SU-DHL-6 (cell line): ENCODE data around the gene TPGS1.

Experiments used
- EZH2phosphoT487 ChIP-seq: fragments of 200-600 bp; sonication (generic), shearing (Covaris generic); conservative IDR thresholded peaks from 2 replicates; pipeline ENCODE4 v1.6.1; 2018; ENCODE audit warnings: mild to moderate bottlenecking, antibody characterized with exemption, low read length, moderate library complexity, mixed read lengths
- TF ChIP-seq, protein P1 (sequence below): fragments of 200-600 bp; sonication (generic); IDR thresholded peaks from one replicate; pipeline ENCODE4 v1.5.1; 2017; ENCODE audit warnings: antibody characterized with exemption, mild to moderate bottlenecking, low read length, moderate library complexity; ENCODE audit not compliant: insufficient read depth, poor library complexity, severe bottlenecking

DNA sequence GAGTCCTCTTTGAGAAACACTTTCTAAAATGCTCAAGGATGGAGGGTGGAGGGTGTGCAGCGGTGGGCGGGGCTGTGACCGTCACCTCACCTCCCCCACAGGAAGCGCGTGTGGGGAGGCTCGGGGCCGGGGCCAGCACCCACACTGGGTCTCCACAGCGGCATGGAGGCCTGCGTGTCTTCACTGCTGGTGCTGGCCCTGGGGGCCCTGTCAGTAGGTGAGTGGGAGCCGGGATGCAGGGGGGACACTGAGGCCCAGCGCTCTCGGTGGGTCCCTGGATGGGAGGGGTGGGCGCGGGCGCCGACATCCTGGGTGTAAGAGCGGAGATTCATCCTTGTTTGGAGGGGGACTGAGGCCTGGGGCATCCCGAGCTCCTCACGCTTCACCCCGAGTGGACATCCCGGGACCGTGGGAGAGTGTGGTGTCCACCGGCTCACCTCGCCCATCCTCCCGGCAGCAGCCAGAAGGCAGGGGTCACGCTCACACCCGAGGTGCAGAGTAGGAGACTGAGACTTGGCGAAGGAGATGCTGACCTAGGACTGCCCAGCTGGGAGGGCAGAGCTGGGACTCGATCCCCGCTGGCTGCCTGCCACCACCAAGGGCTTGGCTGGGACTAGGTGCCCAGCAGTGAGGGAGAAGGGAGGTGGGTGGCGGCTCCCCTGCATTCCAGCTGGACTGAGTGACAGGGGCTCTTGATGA, 36.8 kb downstream of the TPGS1 start, which contains the start of gene GZMM:
- TF ChIP-seq, protein P1, sequence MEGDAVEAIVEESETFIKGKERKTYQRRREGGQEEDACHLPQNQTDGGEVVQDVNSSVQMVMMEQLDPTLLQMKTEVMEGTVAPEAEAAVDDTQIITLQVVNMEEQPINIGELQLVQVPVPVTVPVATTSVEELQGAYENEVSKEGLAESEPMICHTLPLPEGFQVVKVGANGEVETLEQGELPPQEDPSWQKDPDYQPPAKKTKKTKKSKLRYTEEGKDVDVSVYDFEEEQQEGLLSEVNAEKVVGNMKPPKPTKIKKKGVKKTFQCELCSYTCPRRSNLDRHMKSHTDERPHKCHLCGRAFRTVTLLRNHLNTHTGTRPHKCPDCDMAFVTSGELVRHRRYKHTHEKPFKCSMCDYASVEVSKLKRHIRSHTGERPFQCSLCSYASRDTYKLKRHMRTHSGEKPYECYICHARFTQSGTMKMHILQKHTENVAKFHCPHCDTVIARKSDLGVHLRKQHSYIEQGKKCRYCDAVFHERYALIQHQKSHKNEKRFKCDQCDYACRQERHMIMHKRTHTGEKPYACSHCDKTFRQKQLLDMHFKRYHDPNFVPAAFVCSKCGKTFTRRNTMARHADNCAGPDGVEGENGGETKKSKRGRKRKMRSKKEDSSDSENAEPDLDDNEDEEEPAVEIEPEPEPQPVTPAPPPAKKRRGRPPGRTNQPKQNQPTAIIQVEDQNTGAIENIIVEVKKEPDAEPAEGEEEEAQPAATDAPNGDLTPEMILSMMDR, result no peak
- TF ChIP-seq EZH2phosphoT487, result no peak
